K562 (cell line): ENCODE results near the gene ANKS1B.

ENCODE experiments used
- FOXK1 ChIP-seq: sonication (generic); formaldehyde crosslinking; IDR thresholded peaks from 2 replicates; pipeline ENCODE4 v1.8.0; 2022; ENCODE audit warnings: missing genetic modification reagents, mild to moderate bottlenecking, borderline replicate concordance
- HDAC6 ChIP-seq: IDR thresholded peaks from 2 replicates; pipeline ENCODE4 v1.6.1; 2012; ENCODE audit warnings: low read depth, mild to moderate bottlenecking, control low read depth, inconsistent platforms, low read length, moderate library complexity
- MYC ChIP-seq, 2 experiments: fragments of 250-450 bp in 1 of 2; sonication (Bioruptor Pico) in 1 of 2; IDR thresholded peaks; 2 replicates each; pipeline versions ENCODE4 v1.5.1 to v1.6.1; 2012 to 2021; ENCODE audit warnings: low read depth in 2 of 2, borderline replicate concordance in 1 of 2, improper control_type of control experiment in 1 of 2, low read length in 1 of 2, mild to moderate bottlenecking in 1 of 2, moderate library complexity in 1 of 2
- POLR2AphosphoS5 ChIP-seq: IDR thresholded peaks from 2 replicates; pipeline ENCODE4 v1.6.1; 2011; ENCODE audit warnings: mild to moderate bottlenecking, low read depth, low read length, moderate library complexity; ENCODE audit not compliant: control insufficient read depth, insufficient read depth
- SP1 ChIP-seq: sonication (generic); formaldehyde crosslinking; IDR thresholded peaks from 2 replicates; pipeline ENCODE4 v1.8.1; 2022; ENCODE audit warnings: mild to moderate bottlenecking, missing genetic modification reagents
- TAF15 ChIP-seq: fragments of 200-400 bp; formaldehyde crosslinking; IDR thresholded peaks from 2 replicates; pipeline ENCODE4 v1.6.1; 2017; ENCODE audit warnings: mild to moderate bottlenecking, low read depth, low read length, moderate library complexity
- ZNF407 ChIP-seq: fragments of 450-650 bp; IDR thresholded peaks from 2 replicates; pipeline ENCODE4 v1.6.1; 2016; ENCODE audit warnings: low read depth
- TF ChIP-seq, protein P1 (sequence below), 3 experiments: IDR thresholded peaks in 2 of 3; conservative IDR thresholded peaks in 1 of 3; 2 replicates each; pipeline ENCODE4 v1.5.1; 2011 to 2012; ENCODE audit warnings: low read length in 3 of 3, mild to moderate bottlenecking in 3 of 3, control low read depth in 2 of 3, improper control_type of control experiment in 1 of 3, inconsistent platforms in 1 of 3, low read depth in 1 of 3, mixed read lengths in 1 of 3, moderate library complexity in 1 of 3; ENCODE audit not compliant: insufficient read depth in 2 of 3

DNA sequence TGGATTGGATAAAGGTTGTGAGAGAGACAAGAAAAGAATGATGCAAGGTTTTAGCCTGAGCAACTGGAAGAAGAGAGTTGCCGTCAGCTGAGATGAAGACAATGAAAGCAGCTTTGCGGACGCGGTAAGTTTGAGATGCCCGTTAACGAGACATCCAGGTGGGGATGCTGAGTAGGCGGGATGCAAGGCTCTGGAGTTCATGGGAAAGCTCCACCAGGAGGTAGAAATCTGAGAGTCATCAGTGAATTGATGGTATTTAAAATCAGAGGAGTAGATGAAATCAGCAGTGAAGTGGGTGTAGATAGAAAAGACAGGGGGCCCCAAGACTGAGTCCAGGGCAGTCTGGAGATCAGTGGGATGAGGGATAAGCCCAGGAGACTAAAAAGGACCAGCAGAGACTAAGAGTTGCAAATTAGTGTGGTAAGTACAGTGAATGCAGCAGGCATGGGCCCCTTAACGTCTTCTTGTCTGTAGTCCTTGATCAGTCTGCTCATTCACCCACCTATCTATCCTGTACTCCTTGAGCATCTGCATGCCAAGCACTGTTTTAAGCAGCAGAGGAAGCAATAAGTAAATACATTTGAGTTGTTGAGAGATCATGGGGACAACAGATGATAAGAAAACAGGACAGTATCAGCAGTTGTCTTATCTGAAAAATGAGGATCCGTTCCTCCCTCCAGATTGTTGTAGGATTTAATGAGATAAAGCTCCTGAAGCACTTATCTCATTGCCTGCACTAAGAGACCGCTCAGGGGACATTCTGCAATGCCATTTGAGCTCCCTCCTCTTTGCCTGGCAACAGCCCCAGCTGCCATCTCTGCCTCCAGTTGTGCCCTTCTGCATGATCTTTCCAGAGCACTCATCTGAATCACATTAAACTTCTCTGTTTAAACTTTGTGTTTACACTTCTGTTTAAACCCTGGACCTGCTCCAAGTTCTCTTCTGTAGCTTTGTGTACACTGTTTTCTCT, 1248.1 kb downstream of the ANKS1B start:
- TF ChIP-seq MYC (IDR thresholded peaks at IDR 0.05; ENCODE audit: low read depth, low read length) (no peak), MYC (CRISPR knock-in tag; IDR thresholded peaks at IDR 0.05; ENCODE audit: borderline replicate concordance, low read depth) (no peak), FOXK1 (CRISPR knock-in tag) (no peak), SP1 (CRISPR knock-in tag) (no peak), ZNF407 (no peak), HDAC6 (no peak), TAF15 (no peak), POLR2AphosphoS5 (no peak)
- TF ChIP-seq, protein P1, sequence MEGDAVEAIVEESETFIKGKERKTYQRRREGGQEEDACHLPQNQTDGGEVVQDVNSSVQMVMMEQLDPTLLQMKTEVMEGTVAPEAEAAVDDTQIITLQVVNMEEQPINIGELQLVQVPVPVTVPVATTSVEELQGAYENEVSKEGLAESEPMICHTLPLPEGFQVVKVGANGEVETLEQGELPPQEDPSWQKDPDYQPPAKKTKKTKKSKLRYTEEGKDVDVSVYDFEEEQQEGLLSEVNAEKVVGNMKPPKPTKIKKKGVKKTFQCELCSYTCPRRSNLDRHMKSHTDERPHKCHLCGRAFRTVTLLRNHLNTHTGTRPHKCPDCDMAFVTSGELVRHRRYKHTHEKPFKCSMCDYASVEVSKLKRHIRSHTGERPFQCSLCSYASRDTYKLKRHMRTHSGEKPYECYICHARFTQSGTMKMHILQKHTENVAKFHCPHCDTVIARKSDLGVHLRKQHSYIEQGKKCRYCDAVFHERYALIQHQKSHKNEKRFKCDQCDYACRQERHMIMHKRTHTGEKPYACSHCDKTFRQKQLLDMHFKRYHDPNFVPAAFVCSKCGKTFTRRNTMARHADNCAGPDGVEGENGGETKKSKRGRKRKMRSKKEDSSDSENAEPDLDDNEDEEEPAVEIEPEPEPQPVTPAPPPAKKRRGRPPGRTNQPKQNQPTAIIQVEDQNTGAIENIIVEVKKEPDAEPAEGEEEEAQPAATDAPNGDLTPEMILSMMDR (IDR thresholded peaks at IDR 0.05 in 2 of 3, conservative IDR thresholded peaks at IDR 0.05 in 1 of 3; ENCODE audit: insufficient read depth in 2 of 3, low read depth in 1 of 3, low read length in 3 of 3), result no peak
